ENCODE results near the gene OLFML3.

Gene OLFML3

DNA sequence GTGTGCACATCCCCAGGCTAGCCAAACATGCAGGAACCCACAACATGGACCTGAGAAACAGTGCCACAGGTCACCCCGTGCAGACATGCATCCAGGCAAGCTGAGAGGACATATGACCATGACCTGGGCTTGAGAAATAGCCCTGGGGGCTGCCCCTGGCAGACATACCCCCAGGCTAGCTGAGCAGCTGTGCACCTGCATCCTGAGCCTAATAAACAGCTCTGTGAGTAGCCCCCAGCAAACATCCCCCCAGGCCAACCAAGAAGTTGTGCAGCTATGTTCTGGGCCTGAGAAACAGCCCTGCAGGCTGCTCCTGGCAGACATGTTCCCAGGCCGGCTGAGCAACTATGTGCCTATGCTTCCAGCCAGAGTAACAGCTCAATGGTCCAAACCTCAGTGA, 14.5 kb downstream of the OLFML3 start:
- H3K4me3 ChIP-seq (ENCODE audit: control insufficient read depth in 1 of 7, extremely low read depth in 1 of 7, insufficient read depth in 4 of 7, low read depth in 2 of 7, low read length in 6 of 7) = no peak overlapping the region
- H3K36me3 ChIP-seq (ENCODE audit: control insufficient read depth in 4 of 4, insufficient read depth in 4 of 4, low read length in 3 of 4) = no peaks in the 10 kb centered on the region
- H3K27me3 ChIP-seq (replicated peaks in 2 of 5; ENCODE audit: control insufficient read depth in 4 of 5, insufficient read depth in 5 of 5, low read length in 4 of 5) = peaks cover 0 to 3% (median 0%) of the 10 kb centered on the region in 5 experiments
- ChIA-PET POLR2A (no interaction called here), CTCF (interaction anchor here (1.0 to 1.3 kb wide), 3 partner anchors 10 to 276 kb away, joined by 3 to 5 read pairs (median 4); no protein-coding TSS in a partner anchor)
- WGBS (ENCODE audit: insufficient coverage) = 100% methylated on average over 2 of the region's 2 CpGs
- DNase-seq = no peak
- H3K27ac ChIP-seq (ENCODE audit: insufficient read depth in 1 of 2, low read depth in 1 of 2, low read length in 2 of 2, poor library complexity in 1 of 2, severe bottlenecking in 2 of 2) = no peak overlapping the region
- H3K9me3 ChIP-seq (ENCODE audit: control extremely low read depth in 1 of 5, control insufficient read depth in 4 of 5, insufficient read depth in 2 of 5, low read depth in 1 of 5, low read length in 4 of 5) = peaks cover 2 to 23% (median 15%) of the 10 kb centered on the region in 5 experiments
- H3K4me1 ChIP-seq (ENCODE audit: control extremely low read depth in 1 of 4, control insufficient read depth in 4 of 4, insufficient read depth in 4 of 4, low read length in 3 of 4) = peaks cover 0 to 3% (median 0%) of the 10 kb centered on the region in 4 experiments

DNA sequence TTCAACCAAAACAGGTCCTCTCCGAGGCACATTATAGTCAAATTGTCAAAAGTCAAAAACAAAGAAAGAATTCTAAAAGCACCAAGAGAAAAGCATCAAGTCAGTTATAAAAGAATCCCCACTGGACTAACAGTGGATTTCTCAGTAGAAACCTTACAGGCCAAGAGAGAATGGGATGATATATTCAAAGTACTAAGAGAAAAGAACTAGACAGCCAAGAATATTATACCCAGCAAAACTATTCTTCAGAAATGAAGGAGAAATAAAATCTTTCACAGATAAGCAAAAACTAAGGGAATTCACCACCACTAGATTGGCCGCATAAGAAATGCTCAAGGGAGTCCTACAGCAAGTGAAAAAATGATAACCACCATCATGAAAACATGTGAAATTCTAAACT, 16.1 kb downstream of the OLFML3 start:
- CTCF ChIA-PET = interaction anchor here (0.6 kb wide), 1 partner anchor 440 kb away, joined by 3 read pairs; no protein-coding TSS in a partner anchor
- Histone ChIP-seq H3K4me1 (ENCODE audit: control extremely low read depth in 1 of 4, control insufficient read depth in 4 of 4, insufficient read depth in 4 of 4, low read length in 3 of 4) (peaks cover 0 to 3% (median 0%) of the 10 kb centered on the region in 4 experiments), H3K9me3 (ENCODE audit: control extremely low read depth in 1 of 5, control insufficient read depth in 4 of 5, insufficient read depth in 2 of 5, low read depth in 1 of 5, low read length in 4 of 5) (peaks cover 2 to 23% (median 13%) of the 10 kb centered on the region in 5 experiments), H3K27me3 (replicated peaks in 2 of 5; ENCODE audit: control insufficient read depth in 4 of 5, insufficient read depth in 5 of 5, low read length in 4 of 5) (peaks cover 0 to 3% (median 0%) of the 10 kb centered on the region in 5 experiments), H3K36me3 (ENCODE audit: control insufficient read depth in 4 of 4, insufficient read depth in 4 of 4, low read length in 3 of 4) (no peaks in the 10 kb centered on the region), H3K4me3 (ENCODE audit: control insufficient read depth in 1 of 7, extremely low read depth in 1 of 7, insufficient read depth in 4 of 7, low read depth in 2 of 7, low read length in 6 of 7) (no peak overlapping the region), H3K27ac (ENCODE audit: insufficient read depth in 1 of 2, low read depth in 1 of 2, low read length in 2 of 2, poor library complexity in 1 of 2, severe bottlenecking in 2 of 2) (no peak overlapping the region)
- DNase-seq = no peak
- POLR2A ChIA-PET = no interaction called here
- no CpG with 5 or more reads among the region's 2 CpGs for WGBS (ENCODE audit: insufficient coverage)

DNA sequence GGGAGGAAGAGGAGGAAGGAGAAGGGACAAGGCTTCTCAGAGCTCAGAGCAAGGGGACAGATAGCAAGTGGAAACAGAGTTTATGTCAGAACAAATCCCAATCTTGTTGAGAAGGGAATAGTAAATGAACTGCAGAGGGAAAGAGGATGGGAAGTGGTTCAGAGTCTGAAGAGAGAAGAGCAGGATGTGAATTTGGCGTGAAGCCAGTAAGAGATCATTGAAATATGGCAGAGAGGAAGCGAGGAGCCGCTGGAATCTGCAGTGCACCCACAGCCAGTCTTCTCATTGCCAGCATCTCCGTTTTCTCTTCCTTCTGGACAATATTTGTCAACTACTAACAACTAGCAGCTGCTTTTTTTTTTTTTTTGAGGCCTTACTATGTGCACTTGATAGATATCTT, 19.1 kb downstream of the OLFML3 start:
- H3K27ac ChIP-seq (ENCODE audit: insufficient read depth in 1 of 2, low read depth in 1 of 2, low read length in 2 of 2, poor library complexity in 1 of 2, severe bottlenecking in 2 of 2) = no peak overlapping the region
- peaks cover 0 to 4% (median 1%) of the 10 kb centered on the region in 4 experiments for H3K4me1 ChIP-seq (ENCODE audit: control extremely low read depth in 1 of 4, control insufficient read depth in 4 of 4, insufficient read depth in 4 of 4, low read length in 3 of 4)
- no peak overlapping the region for H3K4me3 ChIP-seq (ENCODE audit: control insufficient read depth in 1 of 7, extremely low read depth in 1 of 7, insufficient read depth in 4 of 7, low read depth in 2 of 7, low read length in 6 of 7)
- peaks cover 0 to 3% (median 0%) of the 10 kb centered on the region in 5 experiments for H3K27me3 ChIP-seq (replicated peaks in 2 of 5; ENCODE audit: control insufficient read depth in 4 of 5, insufficient read depth in 5 of 5, low read length in 4 of 5)
- CTCF ChIA-PET = interaction anchor here (1.0 kb wide), 1 partner anchor 17 kb away, joined by 4 read pairs; no protein-coding TSS in a partner anchor
- peak in 2 of 3 donors; percentile 38 to 44 for DNase-seq
- 17% methylated on average over 2 of the region's 4 CpGs for WGBS (ENCODE audit: insufficient coverage)
- POLR2A ChIA-PET = no interaction called here
- no peaks in the 10 kb centered on the region for H3K36me3 ChIP-seq (ENCODE audit: control insufficient read depth in 4 of 4, insufficient read depth in 4 of 4, low read length in 3 of 4)
- peaks cover 2 to 23% (median 9%) of the 10 kb centered on the region in 5 experiments for H3K9me3 ChIP-seq (ENCODE audit: control extremely low read depth in 1 of 5, control insufficient read depth in 4 of 5, insufficient read depth in 2 of 5, low read depth in 1 of 5, low read length in 4 of 5)

DNA sequence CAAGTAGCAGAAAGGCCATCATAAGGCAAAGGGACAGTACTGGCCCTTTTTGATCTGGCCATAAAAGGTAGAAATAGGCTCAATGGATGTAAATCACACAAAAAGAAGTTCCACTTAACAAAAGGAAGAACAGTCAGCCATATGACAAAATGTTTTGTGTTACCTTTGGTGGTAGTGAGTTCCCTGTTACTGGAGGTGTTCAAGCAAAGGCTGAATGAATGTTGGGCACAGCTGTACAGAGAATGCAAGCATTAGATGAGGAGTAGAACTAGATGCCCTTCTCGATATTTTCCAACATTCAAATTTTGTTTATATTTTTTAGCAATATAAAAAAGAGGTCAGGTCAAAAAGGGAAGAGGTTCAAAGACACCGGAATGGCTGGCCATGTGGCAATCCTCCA, 20.0 kb downstream of the OLFML3 start:
- Histone ChIP-seq H3K4me1 (ENCODE audit: control extremely low read depth in 1 of 4, control insufficient read depth in 4 of 4, insufficient read depth in 4 of 4, low read length in 3 of 4) (peaks cover 0 to 4% (median 2%) of the 10 kb centered on the region in 4 experiments), H3K9me3 (ENCODE audit: control extremely low read depth in 1 of 5, control insufficient read depth in 4 of 5, insufficient read depth in 2 of 5, low read depth in 1 of 5, low read length in 4 of 5) (peaks cover 2 to 19% (median 6%) of the 10 kb centered on the region in 5 experiments), H3K36me3 (ENCODE audit: control insufficient read depth in 4 of 4, insufficient read depth in 4 of 4, low read length in 3 of 4) (no peaks in the 10 kb centered on the region), H3K27ac (ENCODE audit: insufficient read depth in 1 of 2, low read depth in 1 of 2, low read length in 2 of 2, poor library complexity in 1 of 2, severe bottlenecking in 2 of 2) (no peak overlapping the region), H3K27me3 (replicated peaks in 2 of 5; ENCODE audit: control insufficient read depth in 4 of 5, insufficient read depth in 5 of 5, low read length in 4 of 5) (peaks cover 0 to 3% (median 0%) of the 10 kb centered on the region in 5 experiments), H3K4me3 (ENCODE audit: control insufficient read depth in 1 of 7, extremely low read depth in 1 of 7, insufficient read depth in 4 of 7, low read depth in 2 of 7, low read length in 6 of 7) (no peak overlapping the region)
- POLR2A ChIA-PET = no interaction called here
- no peak for DNase-seq
- CTCF ChIA-PET = no interaction called here
- 90% methylated on average over 1 of the region's 2 CpGs for WGBS (ENCODE audit: insufficient coverage)

- no peaks in the 10 kb centered on the region for H3K36me3 ChIP-seq (ENCODE audit: control insufficient read depth in 4 of 4, insufficient read depth in 4 of 4, low read length in 3 of 4)
- CTCF ChIA-PET = no interaction called here
- H3K27ac ChIP-seq (ENCODE audit: insufficient read depth in 1 of 2, low read depth in 1 of 2, low read length in 2 of 2, poor library complexity in 1 of 2, severe bottlenecking in 2 of 2) = no peak overlapping the region
- H3K4me1 ChIP-seq (ENCODE audit: control extremely low read depth in 1 of 4, control insufficient read depth in 4 of 4, insufficient read depth in 4 of 4, low read length in 3 of 4) = peaks cover 0 to 4% (median 2%) of the 10 kb centered on the region in 4 experiments
- POLR2A ChIA-PET = no interaction called here
- H3K4me3 ChIP-seq (ENCODE audit: control insufficient read depth in 1 of 7, extremely low read depth in 1 of 7, insufficient read depth in 4 of 7, low read depth in 2 of 7, low read length in 6 of 7) = no peak overlapping the region
- DNase-seq = no peak
- peaks cover 0 to 3% (median 0%) of the 10 kb centered on the region in 5 experiments for H3K27me3 ChIP-seq (replicated peaks in 2 of 5; ENCODE audit: control insufficient read depth in 4 of 5, insufficient read depth in 5 of 5, low read length in 4 of 5)
- H3K9me3 ChIP-seq (ENCODE audit: control extremely low read depth in 1 of 5, control insufficient read depth in 4 of 5, insufficient read depth in 2 of 5, low read depth in 1 of 5, low read length in 4 of 5) = peaks cover 2 to 15% (median 6%) of the 10 kb centered on the region in 5 experiments
- no CpG with 5 or more reads among the region's 2 CpGs for whole genome bisulfite sequencing (ENCODE audit: insufficient coverage)
Measured at GRCh38 chr1:113999799-114000198, 20.5 kb downstream of the OLFML3 start.

- Histone ChIP-seq H3K27me3 (replicated peaks in 2 of 5; ENCODE audit: control insufficient read depth in 4 of 5, insufficient read depth in 5 of 5, low read length in 4 of 5) (peaks cover 0 to 3% (median 0%) of the 10 kb centered on the region in 5 experiments), H3K36me3 (ENCODE audit: control insufficient read depth in 4 of 4, insufficient read depth in 4 of 4, low read length in 3 of 4) (no peaks in the 10 kb centered on the region), H3K4me3 (ENCODE audit: control insufficient read depth in 1 of 7, extremely low read depth in 1 of 7, insufficient read depth in 4 of 7, low read depth in 2 of 7, low read length in 6 of 7) (no peak overlapping the region), H3K9me3 (ENCODE audit: control extremely low read depth in 1 of 5, control insufficient read depth in 4 of 5, insufficient read depth in 2 of 5, low read depth in 1 of 5, low read length in 4 of 5) (peaks cover 0 to 10% (median 2%) of the 10 kb centered on the region in 5 experiments), H3K27ac (ENCODE audit: insufficient read depth in 1 of 2, low read depth in 1 of 2, low read length in 2 of 2, poor library complexity in 1 of 2, severe bottlenecking in 2 of 2) (no peak overlapping the region), H3K4me1 (ENCODE audit: control extremely low read depth in 1 of 4, control insufficient read depth in 4 of 4, insufficient read depth in 4 of 4, low read length in 3 of 4) (peaks cover 0 to 4% (median 2%) of the 10 kb centered on the region in 4 experiments)
- ChIA-PET POLR2A (no interaction called here), CTCF (no interaction called here)
- no peak for DNase-seq
Measured at GRCh38 chr1:114000406-114000805, 21.1 kb downstream of the OLFML3 start.

DNA sequence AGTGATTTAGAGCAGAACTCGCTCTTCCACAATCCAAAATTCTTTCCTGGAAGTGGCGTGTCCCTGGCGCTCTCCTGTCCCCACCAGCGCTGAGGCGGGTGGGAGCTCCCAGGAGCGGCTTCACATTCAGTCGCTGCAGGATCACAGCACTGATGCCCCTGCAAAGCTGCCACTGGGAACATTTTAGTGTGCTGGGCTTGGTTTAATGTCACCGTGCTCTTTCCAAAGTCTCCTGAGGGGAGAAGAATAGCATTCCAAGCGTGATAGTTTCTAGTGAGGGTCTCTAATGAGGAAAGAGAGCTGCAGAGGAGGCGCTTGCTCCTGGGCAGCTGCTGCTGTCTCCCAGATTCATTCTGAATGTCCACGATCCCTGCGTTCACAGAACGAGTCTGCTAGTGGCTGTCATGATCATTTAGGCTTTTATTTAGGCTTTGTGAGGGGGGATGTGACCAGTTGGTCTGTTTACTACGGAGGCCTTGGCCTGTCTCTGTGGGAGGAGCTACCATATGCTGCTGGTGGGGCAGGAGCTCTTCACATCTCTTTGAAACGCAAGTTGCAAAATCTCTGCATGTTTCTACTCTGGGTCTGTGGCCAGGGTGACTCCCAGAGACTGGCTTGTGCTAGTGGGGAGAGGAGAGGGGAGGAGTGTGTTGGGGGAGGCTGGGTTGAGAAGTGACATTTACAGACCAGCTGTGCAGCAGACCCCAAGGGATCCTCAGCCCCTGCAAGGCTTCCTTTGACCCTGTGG, 23.4 kb downstream of the OLFML3 start:
- Histone ChIP-seq H3K27me3 (replicated peaks in 2 of 5; ENCODE audit: control insufficient read depth in 4 of 5, insufficient read depth in 5 of 5, low read length in 4 of 5) (peaks cover 0 to 3% (median 0%) of the 10 kb centered on the region in 5 experiments), H3K4me1 (ENCODE audit: control extremely low read depth in 1 of 4, control insufficient read depth in 4 of 4, insufficient read depth in 4 of 4, low read length in 3 of 4) (peaks cover 0 to 4% (median 2%) of the 10 kb centered on the region in 4 experiments), H3K27ac (ENCODE audit: insufficient read depth in 1 of 2, low read depth in 1 of 2, low read length in 2 of 2, poor library complexity in 1 of 2, severe bottlenecking in 2 of 2) (no peak overlapping the region), H3K4me3 (ENCODE audit: control insufficient read depth in 1 of 7, extremely low read depth in 1 of 7, insufficient read depth in 4 of 7, low read depth in 2 of 7, low read length in 6 of 7) (no peak overlapping the region), H3K36me3 (ENCODE audit: control insufficient read depth in 4 of 4, insufficient read depth in 4 of 4, low read length in 3 of 4) (no peaks in the 10 kb centered on the region), H3K9me3 (ENCODE audit: control extremely low read depth in 1 of 5, control insufficient read depth in 4 of 5, insufficient read depth in 2 of 5, low read depth in 1 of 5, low read length in 4 of 5) (no peaks in the 10 kb centered on the region)
- CTCF ChIA-PET = no interaction called here
- POLR2A ChIA-PET = no interaction called here
- 97% methylated on average over 13 of the region's 15 CpGs for WGBS (ENCODE audit: insufficient coverage)
- DNase-seq = no peak
